ENCODE measurements around the gene ATP1A3. TPM values are rescaled to one million over a fixed set of nuclear protein-coding genes. Genes with fewer than 3 reads are reported as not detected.

ATP1A3 gene
- total and polyA plus RNA-seq, 4 experiments from 2014 or later, result 0.89 to 3.5 (median 1.8) TPM

- peaks cover 45% of the 10 kb centered on the region for H3K4me1 ChIP-seq (ENCODE audit: insufficient read depth, low read length)
Observed at GRCh38 chr19:41933693-41934426, 60.2 kb downstream of the ATP1A3 start.

DNA sequence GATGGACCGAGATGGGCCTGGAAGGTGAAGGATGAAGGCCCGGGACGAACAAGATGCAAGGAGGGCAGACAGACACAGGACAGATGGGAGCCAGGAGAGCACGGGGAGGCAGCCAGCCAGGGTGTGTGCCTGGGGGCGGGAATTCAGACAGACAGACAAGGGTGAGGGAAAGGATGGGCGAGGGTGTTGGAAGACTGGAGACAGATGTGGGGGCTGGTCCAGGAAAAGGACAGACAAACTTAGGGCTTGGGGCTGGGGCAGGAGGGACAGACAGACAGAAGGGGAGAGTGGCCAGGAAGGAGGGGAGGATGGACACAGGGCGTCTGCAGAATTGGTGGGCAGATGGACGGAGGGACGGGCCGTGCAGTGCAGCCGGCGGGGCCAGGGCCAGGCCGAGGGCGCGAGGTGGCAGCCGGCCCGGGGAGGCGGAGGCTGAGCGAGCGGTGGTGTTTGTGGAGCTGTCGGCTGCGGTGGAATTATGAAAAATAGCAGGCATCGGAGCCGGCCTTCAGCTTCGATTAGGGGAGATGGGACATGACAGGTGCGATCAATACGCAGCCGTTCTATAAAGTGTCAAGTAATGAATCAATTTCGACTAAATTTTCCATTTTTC lies 61.2 kb downstream of the ATP1A3 start:
- Histone ChIP-seq H3K27ac (ENCODE audit: low read depth, low read length) (no peak overlapping the region), H3K9me3 (ENCODE audit: control insufficient read depth in 1 of 2, low read length in 2 of 2) (no peaks in the 10 kb centered on the region), H3K4me1 (ENCODE audit: insufficient read depth, low read length) (peaks cover 48% of the 10 kb centered on the region), H3K4me3 (ENCODE audit: low read length in 2 of 2) (no peak overlapping the region), H3K27me3 (ENCODE audit: insufficient read depth, low read length) (no peaks in the 10 kb centered on the region), H3K36me3 (ENCODE audit: insufficient read depth, low read length) (no peaks in the 10 kb centered on the region)
- Mint-ChIP-seq H3K27me3 (peaks cover 1 to 6% of the 10 kb centered on the region in 2 donors), H3K27ac (peak overlapping the region in 5 of 7 donors; percentile 32 to 76 (median 73)), H3K4me1 (peaks cover 34 to 74% (median 51%) of the 10 kb centered on the region in 4 donors), H3K36me3 (no peaks in the 10 kb centered on the region), H3K4me3 (no peak overlapping the region), H3K9me3 (no peaks in the 10 kb centered on the region)
- no peak for DNase-seq
- CTCF ChIA-PET (ENCODE audit: partially characterized antibody), result interaction anchor here (1.9 kb wide), 1 partner anchor 61 kb away, joined by 9 read pairs; no protein-coding TSS in a partner anchor
- intact Hi-C loops (cut with micrococcal nuclease), result no loop called here
- POLR2A ChIA-PET (ENCODE audit: partially characterized antibody), result interaction anchor here (1.4 to 10.2 kb wide), 3 partner anchors 46 to 73 kb away, joined by 3 to 156 read pairs (median 36); partner anchors contain the start of gene ARHGEF1

More at GRCh38 chr19:41933693-41934426, 60.2 kb downstream of the ATP1A3 start:
- no peak overlapping the region for H3K27ac ChIP-seq (ENCODE audit: low read depth, low read length)
- ChIA-PET POLR2A (ENCODE audit: partially characterized antibody) (interaction anchor here (0.6 to 2.3 kb wide), 7 partner anchors 11 to 62 kb away, joined by 3 to 18 read pairs (median 5); no protein-coding TSS in a partner anchor), CTCF (ENCODE audit: partially characterized antibody) (interaction anchor here (0.6 to 2.3 kb wide), 7 partner anchors 13 to 74 kb away, joined by 3 to 27 read pairs (median 4); partner anchors contain the start of gene RPS19)
- peak overlapping the region in 2 of 8 donors; percentile 8 to 39 for H3K4me3 Mint-ChIP-seq
- no peaks in the 10 kb centered on the region for H3K9me3 Mint-ChIP-seq
- H3K36me3 Mint-ChIP-seq, result no peaks in the 10 kb centered on the region
- no peak overlapping the region for H3K4me3 ChIP-seq (ENCODE audit: low read length in 2 of 2)
- no peak for DNase-seq
- H3K36me3 ChIP-seq (ENCODE audit: insufficient read depth, low read length), result no peaks in the 10 kb centered on the region
- no peaks in the 10 kb centered on the region for H3K27me3 ChIP-seq (ENCODE audit: insufficient read depth, low read length)
- H3K27ac Mint-ChIP-seq, result peak overlapping the region; percentile 7 to 91 (median 76)
- intact Hi-C loops (cut with micrococcal nuclease), result loop anchor here (1.0 to 2.0 kb wide), 2 partner anchors 17 to 75 kb away; no protein-coding TSS in a partner anchor
- H3K4me1 Mint-ChIP-seq, result peaks cover 32 to 71% (median 49%) of the 10 kb centered on the region in 4 donors
- H3K27me3 Mint-ChIP-seq, result peaks cover 1 to 6% of the 10 kb centered on the region in 2 donors
- no peaks in the 10 kb centered on the region for H3K9me3 ChIP-seq (ENCODE audit: control insufficient read depth in 1 of 2, low read length in 2 of 2)

GRCh38 chr19:41932259-41932719 lies 61.7 kb downstream of the ATP1A3 start:
- Mint-ChIP-seq H3K4me1 (peaks cover 32 to 71% (median 48%) of the 10 kb centered on the region in 4 donors), H3K4me3 (no peak overlapping the region), H3K27ac (peak overlapping the region in 2 of 7 donors; percentile 32 to 34), H3K9me3 (no peaks in the 10 kb centered on the region), H3K36me3 (no peaks in the 10 kb centered on the region), H3K27me3 (peaks cover 1 to 6% of the 10 kb centered on the region in 2 donors)
- DNase-seq, result no peak
- ChIA-PET POLR2A (ENCODE audit: partially characterized antibody) (interaction anchor here (1.4 to 10.2 kb wide), 3 partner anchors 46 to 73 kb away, joined by 3 to 156 read pairs (median 36); partner anchors contain the start of gene ARHGEF1), CTCF (ENCODE audit: partially characterized antibody) (interaction anchor here (1.9 kb wide), 1 partner anchor 60 kb away, joined by 9 read pairs; no protein-coding TSS in a partner anchor)
- Histone ChIP-seq H3K27me3 (ENCODE audit: insufficient read depth, low read length) (no peaks in the 10 kb centered on the region), H3K4me1 (ENCODE audit: insufficient read depth, low read length) (peaks cover 52% of the 10 kb centered on the region), H3K4me3 (ENCODE audit: low read length in 2 of 2) (no peak overlapping the region), H3K27ac (ENCODE audit: low read depth, low read length) (no peak overlapping the region), H3K36me3 (ENCODE audit: insufficient read depth, low read length) (no peaks in the 10 kb centered on the region), H3K9me3 (ENCODE audit: control insufficient read depth in 1 of 2, low read length in 2 of 2) (no peaks in the 10 kb centered on the region)
- intact Hi-C loops (cut with micrococcal nuclease), result no loop called here

DNA sequence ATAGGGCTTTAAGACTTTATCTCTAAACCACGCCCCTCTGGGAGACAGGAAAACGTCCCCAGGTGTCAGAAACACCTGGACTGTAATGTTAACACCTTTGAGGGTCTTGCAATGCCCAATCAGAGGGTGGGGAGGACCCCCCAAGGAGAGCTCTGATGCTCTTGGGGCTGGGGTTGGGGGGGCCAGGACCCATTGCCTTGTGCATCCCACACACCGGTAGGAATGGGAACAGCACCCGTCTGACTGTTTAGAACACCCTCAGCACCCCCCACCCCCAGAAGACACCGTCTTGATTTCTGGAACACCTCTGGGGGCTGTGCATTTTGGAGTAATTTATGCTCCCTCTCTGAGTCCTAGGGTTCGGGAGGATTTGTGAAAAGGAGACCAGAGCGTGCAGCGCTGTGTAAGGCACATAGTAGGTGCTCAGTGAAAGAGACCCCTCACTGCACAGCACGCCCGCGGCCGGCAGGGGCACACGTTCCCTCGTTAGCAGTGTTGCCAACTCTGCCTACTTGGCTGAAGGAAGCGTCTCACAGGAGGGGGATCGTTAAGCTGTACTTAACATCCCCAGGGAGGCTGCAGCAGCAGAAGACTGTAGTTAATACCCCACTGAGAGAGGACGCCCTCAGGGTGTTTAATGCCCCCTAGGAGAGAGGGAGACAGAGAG lies 63.0 kb downstream of the ATP1A3 start:
- intact Hi-C loops (cut with micrococcal nuclease), result no loop called here
- CTCF ChIA-PET (ENCODE audit: partially characterized antibody), result interaction anchor here (1.3 to 1.7 kb wide), 3 partner anchors 14 to 59 kb away, joined by 4 to 6 read pairs (median 4); no protein-coding TSS in a partner anchor
- no peaks in the 10 kb centered on the region for H3K27me3 ChIP-seq (ENCODE audit: insufficient read depth, low read length)
- Mint-ChIP-seq H3K36me3 (no peaks in the 10 kb centered on the region), H3K27me3 (peaks cover 1 to 6% of the 10 kb centered on the region in 2 donors), H3K9me3 (no peaks in the 10 kb centered on the region), H3K4me3 (peak overlapping the region in 3 of 8 donors; percentile 3 to 7 (median 7)), H3K27ac (peak overlapping the region in 4 of 7 donors; percentile 3 to 63 (median 56)), H3K4me1 (peaks cover 32 to 61% (median 40%) of the 10 kb centered on the region in 4 donors)
- peaks cover 46% of the 10 kb centered on the region for H3K4me1 ChIP-seq (ENCODE audit: insufficient read depth, low read length)
- DNase-seq, result no peak
- H3K9me3 ChIP-seq (ENCODE audit: control insufficient read depth in 1 of 2, low read length in 2 of 2), result no peaks in the 10 kb centered on the region
- H3K4me3 ChIP-seq (ENCODE audit: low read length in 2 of 2), result no peak overlapping the region
- POLR2A ChIA-PET (ENCODE audit: partially characterized antibody), result interaction anchor here (0.9 to 10.2 kb wide), 7 partner anchors 20 to 71 kb away, joined by 3 to 156 read pairs (median 9); partner anchors contain the start of genes ARHGEF1 and RPS19
- no peaks in the 10 kb centered on the region for H3K36me3 ChIP-seq (ENCODE audit: insufficient read depth, low read length)
- H3K27ac ChIP-seq (ENCODE audit: low read depth, low read length), result no peak overlapping the region

DNA sequence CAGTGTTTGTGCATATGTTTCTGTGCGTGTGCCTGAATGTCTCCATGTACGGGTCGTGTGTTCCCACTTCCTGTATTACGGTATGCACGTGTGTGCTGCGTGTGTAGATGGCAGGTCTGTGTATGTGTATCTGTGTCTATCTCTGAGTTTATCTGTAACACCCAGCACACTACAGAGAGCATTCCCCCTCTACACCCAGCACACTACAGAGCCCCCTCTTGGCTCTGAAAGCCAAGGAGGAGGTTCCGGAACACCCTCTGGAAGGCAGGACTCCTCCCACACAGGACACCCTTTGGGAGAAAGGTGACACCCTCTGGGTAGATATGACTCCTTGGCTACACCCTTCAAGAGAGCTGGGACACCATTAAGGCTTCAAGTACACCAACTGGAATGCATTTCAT lies 63.7 kb downstream of the ATP1A3 start:
- Mint-ChIP-seq H3K36me3 (no peaks in the 10 kb centered on the region), H3K4me1 (peaks cover 30 to 57% (median 38%) of the 10 kb centered on the region in 4 donors), H3K9me3 (no peaks in the 10 kb centered on the region), H3K27me3 (peaks cover under 1 to 6% of the 10 kb centered on the region in 2 donors), H3K27ac (peak overlapping the region; percentile 49 to 72 (median 60)), H3K4me3 (peak overlapping the region in 7 of 8 donors; percentile 7 to 76 (median 61))
- H3K9me3 ChIP-seq (ENCODE audit: control insufficient read depth in 1 of 2, low read length in 2 of 2), result no peaks in the 10 kb centered on the region
- H3K27ac ChIP-seq (ENCODE audit: low read depth, low read length), result no peak overlapping the region
- no peaks in the 10 kb centered on the region for H3K36me3 ChIP-seq (ENCODE audit: insufficient read depth, low read length)
- peaks cover 41% of the 10 kb centered on the region for H3K4me1 ChIP-seq (ENCODE audit: insufficient read depth, low read length)
- no peak for DNase-seq
- ChIA-PET CTCF (ENCODE audit: partially characterized antibody) (interaction anchor here (1.3 to 1.7 kb wide), 5 partner anchors 15 to 58 kb away, joined by 3 to 6 read pairs (median 4); no protein-coding TSS in a partner anchor), POLR2A (ENCODE audit: partially characterized antibody) (interaction anchor here (0.9 to 10.2 kb wide), 10 partner anchors 15 to 70 kb away, joined by 3 to 156 read pairs (median 8); partner anchors contain the start of genes ARHGEF1, RABAC1 and RPS19)
- H3K4me3 ChIP-seq (ENCODE audit: low read length in 2 of 2), result no peak overlapping the region
- intact Hi-C loops (cut with micrococcal nuclease), result no loop called here
- H3K27me3 ChIP-seq (ENCODE audit: insufficient read depth, low read length), result no peaks in the 10 kb centered on the region

GRCh38 chr19:41929536-41930071 lies 64.4 kb downstream of the ATP1A3 start:
- DNase-seq, result no peak
- Histone ChIP-seq H3K9me3 (ENCODE audit: control insufficient read depth in 1 of 2, low read length in 2 of 2) (no peaks in the 10 kb centered on the region), H3K4me1 (ENCODE audit: insufficient read depth, low read length) (peaks cover 34% of the 10 kb centered on the region), H3K27ac (ENCODE audit: low read depth, low read length) (no peak overlapping the region), H3K36me3 (ENCODE audit: insufficient read depth, low read length) (no peaks in the 10 kb centered on the region), H3K27me3 (ENCODE audit: insufficient read depth, low read length) (no peaks in the 10 kb centered on the region), H3K4me3 (ENCODE audit: low read length in 2 of 2) (peak overlapping the region in 1 of 2 donors; percentile 74)
- Mint-ChIP-seq H3K27ac (peak overlapping the region in 5 of 7 donors; percentile 12 to 96 (median 87)), H3K27me3 (no peaks in the 10 kb centered on the region), H3K4me3 (peak overlapping the region; percentile 58 to 98 (median 92)), H3K36me3 (no peaks in the 10 kb centered on the region), H3K4me1 (peaks cover 24 to 50% (median 31%) of the 10 kb centered on the region in 4 donors), H3K9me3 (no peaks in the 10 kb centered on the region)
- intact Hi-C loops (cut with micrococcal nuclease), result loop anchor here (2.0 kb wide), 2 partner anchors 15 to 43 kb away; no protein-coding TSS in a partner anchor
- ChIA-PET CTCF (ENCODE audit: partially characterized antibody) (interaction anchor here (1.4 to 1.7 kb wide), 4 partner anchors 15 to 57 kb away, joined by 3 to 6 read pairs (median 4); no protein-coding TSS in a partner anchor), POLR2A (ENCODE audit: partially characterized antibody) (interaction anchor here (1.0 to 10.2 kb wide), 9 partner anchors 16 to 70 kb away, joined by 3 to 156 read pairs (median 9); partner anchors contain the start of genes ARHGEF1, RABAC1 and RPS19)
